Measurements from ENCODE around the gene GAS2L2.

The GAS2L2 gene

DNA sequence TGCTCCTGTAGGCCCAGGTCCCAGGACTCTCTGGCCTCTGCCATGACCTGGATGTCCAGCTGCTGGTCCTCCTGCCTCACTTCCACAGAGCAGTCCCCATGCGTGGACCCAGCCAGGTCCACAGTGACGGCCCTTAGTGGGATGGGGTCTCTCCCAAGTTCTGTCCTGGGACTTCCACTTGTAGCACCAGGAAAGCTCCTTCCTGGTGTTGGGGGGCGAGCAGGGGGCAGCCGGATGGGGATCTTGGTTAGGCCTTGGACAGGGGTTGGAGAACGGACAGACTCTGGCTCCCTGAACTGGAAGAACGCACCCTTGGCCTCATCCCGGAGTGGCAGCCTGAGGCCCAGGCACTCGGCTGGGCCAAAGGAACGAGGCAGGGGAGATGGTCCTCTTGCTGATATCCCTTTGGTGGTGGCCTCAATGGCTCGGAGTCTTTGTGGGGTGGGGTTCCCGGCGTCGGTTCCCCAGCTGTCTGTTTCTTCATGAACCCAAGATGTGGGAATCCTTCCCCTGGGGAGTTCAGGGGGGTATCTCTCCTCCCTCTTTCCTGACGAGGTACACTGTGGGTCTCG, 7.2 kb downstream of the GAS2L2 start:
- TF ChIP-seq POLR2A (IDR thresholded peaks at IDR 0.05; ENCODE audit: low read depth, low read length), result no peak
- no peak for DNase-seq (ENCODE audit: insufficient read length, low spot score)
- no peak for FAIRE-seq

GRCh38 chr17:35745246-35745645, 7.8 kb downstream of the GAS2L2 start:
- no peak for DNase-seq (ENCODE audit: insufficient read length, low spot score)
- no peak for FAIRE-seq
- no peak for TF ChIP-seq POLR2A (IDR thresholded peaks at IDR 0.05; ENCODE audit: low read depth, low read length)

GRCh38 chr17:35744830-35745229, 8.2 kb downstream of the GAS2L2 start:
- no peak for FAIRE-seq
- DNase-seq (ENCODE audit: insufficient read length, low spot score), result no peak
- TF ChIP-seq POLR2A (IDR thresholded peaks at IDR 0.05; ENCODE audit: low read depth, low read length), result no peak

DNA sequence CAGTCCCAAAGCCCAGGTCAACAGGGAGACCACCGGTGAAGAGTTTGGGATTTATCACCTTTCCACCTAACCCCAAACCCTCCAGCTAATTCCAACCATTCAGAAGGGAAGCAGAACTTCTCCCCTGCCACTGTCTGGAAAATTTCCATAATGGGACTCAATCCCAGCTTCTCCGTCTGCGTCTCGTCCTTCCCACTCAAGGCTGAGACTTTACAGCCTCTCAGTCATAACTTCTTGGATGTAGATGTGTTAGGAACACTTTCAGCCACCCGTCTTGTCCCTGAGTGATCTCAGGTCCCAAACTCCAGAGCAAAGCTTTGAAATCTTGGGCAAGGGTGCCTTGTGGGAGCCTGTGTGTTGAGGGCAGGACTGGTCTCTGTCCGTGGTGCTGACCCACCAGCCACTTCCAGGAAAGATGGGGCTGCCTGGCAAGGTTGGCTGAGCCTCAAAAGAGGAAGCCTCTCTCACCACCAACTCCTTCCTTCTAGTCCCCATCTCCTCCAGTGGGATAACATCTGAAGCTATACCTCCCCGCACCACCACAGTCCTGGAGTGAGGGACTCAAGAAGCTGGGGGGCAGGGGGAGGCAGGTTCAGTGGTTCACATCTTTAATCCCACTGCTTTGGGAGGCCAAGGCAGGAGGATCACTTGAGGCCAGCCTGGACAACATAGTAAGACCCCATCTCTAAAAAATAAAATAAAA, 9.3 kb downstream of the GAS2L2 start:
- TF ChIP-seq POLR2A (IDR thresholded peaks at IDR 0.05; ENCODE audit: low read depth, low read length), result no peak
- peak; percentile 77 for DNase-seq (ENCODE audit: insufficient read length, low spot score)

GRCh38 chr17:35742896-35743477, 10.1 kb downstream of the GAS2L2 start:
- no peak for TF ChIP-seq POLR2A (IDR thresholded peaks at IDR 0.05; ENCODE audit: low read depth, low read length)
- DNase-seq (ENCODE audit: insufficient read length, low spot score) (no peak), FAIRE-seq (no peak)

More for the DNA sequence above, 9.3 kb downstream of the GAS2L2 start:
- FAIRE-seq, result no peak

DNA sequence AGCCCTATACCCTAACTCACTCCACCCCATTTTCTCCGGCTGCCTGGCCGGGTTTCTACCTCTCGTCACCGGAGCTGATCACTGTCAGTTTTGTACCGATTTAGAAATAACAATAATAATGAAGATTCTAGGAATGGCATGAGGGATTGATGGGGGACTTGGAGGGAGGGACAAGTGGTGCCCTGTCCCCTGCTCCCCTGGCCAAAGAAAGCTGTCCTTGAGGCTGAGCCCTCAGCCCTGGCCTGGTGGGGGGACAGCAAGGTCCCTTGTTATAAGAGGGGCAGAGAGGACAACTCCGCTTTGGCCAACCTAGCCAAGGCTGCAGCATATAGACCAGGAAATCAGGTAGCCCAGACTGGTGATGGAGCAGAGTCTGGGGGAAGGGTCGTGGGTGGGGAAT, 10.5 kb downstream of the GAS2L2 start:
- TF ChIP-seq POLR2A (IDR thresholded peaks at IDR 0.05; ENCODE audit: low read depth, low read length), result no peak
- DNase-seq (ENCODE audit: insufficient read length, low spot score) (no peak), FAIRE-seq (no peak)

DNA sequence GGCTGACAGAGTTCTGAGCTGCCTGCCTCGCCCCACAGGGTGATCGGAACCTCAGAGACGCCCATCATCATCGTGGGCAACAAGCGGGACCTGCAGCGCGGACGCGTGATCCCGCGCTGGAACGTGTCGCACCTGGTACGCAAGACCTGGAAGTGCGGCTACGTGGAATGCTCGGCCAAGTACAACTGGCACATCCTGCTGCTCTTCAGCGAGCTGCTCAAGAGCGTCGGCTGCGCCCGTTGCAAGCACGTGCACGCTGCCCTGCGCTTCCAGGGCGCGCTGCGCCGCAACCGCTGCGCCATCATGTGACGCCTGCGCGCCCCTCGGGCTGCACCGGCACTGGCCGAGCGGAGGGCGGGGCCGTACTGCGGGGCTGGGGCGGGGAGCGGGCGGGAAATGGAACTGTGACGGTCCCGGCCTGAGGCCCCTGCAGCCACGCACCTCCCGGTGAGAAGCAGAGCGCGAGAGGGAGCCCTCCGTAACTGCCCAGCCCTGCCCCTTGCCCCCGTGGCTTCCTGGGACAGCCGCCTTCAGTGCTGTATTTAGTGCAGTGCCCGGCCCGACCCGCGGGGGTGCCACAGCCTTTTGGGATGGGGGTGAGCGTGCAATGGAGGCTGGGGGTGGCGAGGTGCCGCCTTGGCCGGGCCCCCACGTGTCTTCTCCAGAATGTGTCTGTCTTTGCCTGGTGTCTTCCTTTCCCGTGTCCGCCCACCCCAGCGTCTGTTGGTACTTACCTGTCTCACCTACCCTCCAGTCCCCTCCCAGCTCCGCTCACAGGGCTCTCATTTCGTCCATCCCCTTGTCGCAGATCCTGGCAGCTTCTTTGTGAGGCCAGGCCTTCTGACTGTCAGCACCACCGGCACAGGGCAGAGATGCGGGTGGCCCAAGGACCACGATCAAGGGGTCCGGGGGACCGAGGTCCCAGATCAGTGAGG, 11.8 kb downstream of the GAS2L2 start:
- FAIRE-seq (no peak), DNase-seq (ENCODE audit: insufficient read length, low spot score) (no peak)
- TF ChIP-seq POLR2A (IDR thresholded peaks at IDR 0.05; ENCODE audit: low read depth, low read length), result no peak

DNA sequence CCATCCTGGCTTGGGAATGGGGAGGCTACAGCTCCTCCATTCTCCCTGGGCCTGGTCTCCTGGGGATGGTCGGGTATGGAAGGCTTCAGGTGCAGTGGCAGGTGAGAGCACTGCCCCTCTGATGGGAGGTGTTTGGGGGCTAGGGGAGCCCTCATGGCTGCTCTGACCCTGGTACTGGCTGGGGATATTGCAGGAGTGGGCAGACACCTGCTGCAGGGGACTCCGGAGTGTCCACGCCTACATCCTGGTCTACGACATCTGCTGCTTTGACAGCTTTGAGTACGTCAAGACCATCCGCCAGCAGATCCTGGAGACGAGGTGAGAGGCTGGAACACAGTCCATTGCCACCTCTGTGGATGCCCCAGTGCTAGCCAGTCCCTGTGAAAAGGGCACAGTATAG, 12.8 kb downstream of the GAS2L2 start:
- FAIRE-seq (no peak), DNase-seq (ENCODE audit: insufficient read length, low spot score) (no peak)
- no peak for TF ChIP-seq POLR2A (IDR thresholded peaks at IDR 0.05; ENCODE audit: low read depth, low read length)

DNA sequence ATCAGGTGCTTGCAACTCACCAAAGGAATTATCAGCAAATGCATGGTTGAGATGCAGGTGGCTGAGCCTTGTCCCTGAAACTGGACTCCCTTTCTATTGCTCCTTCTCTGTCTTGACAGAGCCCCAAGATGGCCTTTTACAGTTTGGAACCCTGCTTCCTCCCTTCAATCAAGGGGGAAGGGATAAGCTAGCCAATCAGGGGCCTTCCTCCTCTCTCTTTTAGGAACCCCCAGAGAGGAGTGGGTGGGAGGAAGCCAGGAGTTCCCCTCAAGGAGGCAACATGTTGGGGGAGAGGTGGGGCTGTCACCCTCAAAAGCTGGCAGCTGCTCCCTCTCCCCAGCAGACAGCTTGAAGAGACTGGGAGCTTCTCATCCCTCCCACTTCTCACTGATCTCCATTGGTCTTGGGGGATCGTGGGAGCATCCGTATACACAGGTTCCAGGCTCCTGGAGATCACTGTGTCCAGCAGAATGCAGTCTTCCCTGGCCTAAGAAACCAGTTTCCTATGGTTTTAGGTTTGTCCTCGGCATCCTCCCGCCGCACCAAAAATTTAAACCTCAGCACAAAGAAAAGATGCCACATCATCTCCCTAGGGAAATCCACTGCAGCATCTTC, 14.4 kb downstream of the GAS2L2 start:
- FAIRE-seq (no peak), DNase-seq (ENCODE audit: insufficient read length, low spot score) (no peak)
- no peak for TF ChIP-seq POLR2A (IDR thresholded peaks at IDR 0.05; ENCODE audit: low read depth, low read length)

- no peak for FAIRE-seq
- no peak for TF ChIP-seq POLR2A (IDR thresholded peaks at IDR 0.05; ENCODE audit: low read depth, low read length)
- no peak for DNase-seq (ENCODE audit: insufficient read length, low spot score)
Measured at GRCh38 chr17:35736236-35736635, 16.8 kb downstream of the GAS2L2 start.

GRCh38 chr17:35735036-35735805, 17.8 kb downstream of the GAS2L2 start:
- FAIRE-seq, result no peak
- no peak for TF ChIP-seq POLR2A (IDR thresholded peaks at IDR 0.05; ENCODE audit: low read depth, low read length)
- no peak for DNase-seq (ENCODE audit: insufficient read length, low spot score)

DNA sequence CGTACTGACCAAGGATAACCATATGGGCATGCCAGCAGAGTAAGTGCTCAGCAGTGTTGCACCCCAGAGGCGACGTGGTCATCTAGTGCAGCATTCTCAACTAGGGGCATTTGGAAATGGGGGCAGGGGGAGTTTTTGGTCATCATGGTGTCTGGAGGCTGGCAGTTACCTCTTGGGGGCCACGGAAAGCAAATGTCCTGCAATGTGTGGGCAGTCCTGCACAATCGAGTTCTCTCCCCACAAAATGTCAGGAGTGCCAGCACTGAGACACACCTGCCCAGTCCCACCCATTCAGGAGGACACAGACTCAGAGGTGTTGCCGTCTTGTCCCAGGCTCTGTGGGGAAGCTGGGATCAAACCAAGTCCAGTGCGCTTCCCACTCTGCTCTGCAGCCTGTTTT, 18.6 kb downstream of the GAS2L2 start:
- DNase-seq (ENCODE audit: insufficient read length, low spot score), result no peak
- no peak for FAIRE-seq
- TF ChIP-seq POLR2A (IDR thresholded peaks at IDR 0.05; ENCODE audit: low read depth, low read length), result no peak

DNA sequence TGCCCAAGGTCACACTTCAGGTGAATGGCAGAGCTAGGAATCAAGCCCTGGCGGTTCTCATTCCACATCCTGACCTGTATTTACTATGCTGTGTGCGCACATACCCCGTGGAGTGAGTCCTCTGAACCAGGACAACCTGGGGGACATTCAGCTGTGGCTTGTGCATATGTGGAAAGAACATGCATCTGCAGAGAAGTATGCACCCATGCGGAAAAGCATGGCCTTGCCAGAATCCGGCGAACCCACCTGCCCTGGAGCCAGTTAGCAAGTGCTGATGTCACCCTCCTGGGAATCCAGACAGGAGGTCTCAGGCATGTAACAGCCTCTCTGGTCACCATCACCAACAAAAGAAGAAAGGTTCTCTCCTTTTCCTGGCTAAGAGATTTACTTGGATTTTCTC, 19.7 kb downstream of the GAS2L2 start:
- FAIRE-seq (no peak), DNase-seq (ENCODE audit: insufficient read length, low spot score) (no peak)
- no peak for TF ChIP-seq POLR2A (IDR thresholded peaks at IDR 0.05; ENCODE audit: low read depth, low read length)

All from H54 (cell line).